Right lobe of liver (tissue), 6 donors: ENCODE measurements around the gene PPM1L. TPM values are rescaled to one million over a fixed set of nuclear protein-coding genes. Genes with fewer than 3 reads are reported as not detected.
"Not testable (repeated sequence)": the region's sequence is repeated elsewhere in the genome, so short reads cannot be mapped to it uniquely, and the experiment has no call there.

ENCODE experiments used
- ATAC-seq, 4 donors: fragments of 200-7000 bp; cut with Tn5 transposase; one replicate each; pipeline ENCODE4 v1.9.1; 2020; ENCODE audit warnings: mild to moderate bottlenecking in 4 of 4, moderate library complexity in 4 of 4
- DNase-seq, 3 donors: peaks; one replicate each; pipeline ENCODE4 v3.0.0-alpha.2; 2020
- H3K27ac ChIP-seq, 3 donors: fragments of 200-600 bp; one replicate each; pipeline ENCODE4 v1.8.0; 2022
- H3K27me3 ChIP-seq, 2 donors: fragments of 200-600 bp; one replicate each; pipeline ENCODE4 v1.8.0; 2022
- H3K36me3 ChIP-seq, 4 donors: fragments of 200-600 bp; sonication (generic) in 1 of 4; one replicate each; pipeline versions ENCODE4 v1.5.1 to v1.8.0; 2017 to 2022; ENCODE audit warnings: control low read depth in 1 of 4
- H3K4me1 ChIP-seq, 4 donors: fragments of 200-600 bp; sonication (generic) in 1 of 4; one replicate each; pipeline versions ENCODE4 v1.5.1 to v1.8.0; 2017 to 2022; ENCODE audit warnings: control low read depth in 1 of 4
- H3K4me3 ChIP-seq, 3 donors: fragments of 200-600 bp; one replicate each; pipeline ENCODE4 v1.8.0; 2022
- H3K9me3 ChIP-seq, 4 donors: fragments of 200-600 bp; sonication (generic) in 1 of 4; one replicate each; pipeline versions ENCODE4 v1.5.1 to v1.8.0; 2017 to 2022; ENCODE audit warnings: control low read depth in 1 of 4
- CTCF ChIP-seq, 4 donors: fragments of 200-600 bp in 3 of 4; fragments of 450-650 bp in 1 of 4; IDR thresholded peaks; one replicate each; pipeline versions ENCODE4 v1.5.1 to v1.8.0; 2016 to 2022; ENCODE audit warnings: antibody characterized with exemption in 4 of 4, mild to moderate bottlenecking in 2 of 4
- POLR2A ChIP-seq: fragments of 450-650 bp; IDR thresholded peaks from one replicate; pipeline ENCODE4 v1.6.1; 2017; ENCODE audit warnings: antibody characterized with exemption, mild to moderate bottlenecking
- WGBS: methylation state at CpG from one replicate; pipeline ENCODE4 v1.1.6; 2018; ENCODE audit warnings: low coverage, low lambda C conversion rate; ENCODE audit not compliant: insufficient coverage; ENCODE audit errors: missing lambda C conversion rate; 5-methylcytosine and 5-hydroxymethylcytosine counted together
- intact Hi-C, 2 donors: fragments of 100-400 bp; cut with DNase I; formaldehyde crosslinking; loops; one replicate each; pipeline versions ENCODE4 v1.11.2 to v1.14.1; 2022
- total RNA-seq, 6 experiments: library from RNA; depleted of rRNA in 2 of 6; stranded (reverse); fragments of >200 nt in 2 of 6; fragmentation: NEBNext Ultra II Directional in 3 of 6; extraction: Animal tissue kit (Norgen Biotek cat#: 25700) in 3 of 6; gene quantifications; one replicate each; pipeline versions ENCODE4 v1.1.0 to v1.2.4, GENCODE V29; 2016 to 2023
- donor health status: DM: no; HTN: yes; CAD: no.
- donor health status: DM: no; HTN: no; CAD: no.
- donor health status: DM: no; HTN: no; CAD: no.
- donor health status: DM: no; HTN: yes; CAD: no.
- donor health status: DM: no; HTN: yes; CAD: no.

The PPM1L gene
- total RNA-seq, 6 experiments from 2014 or later: 6.9 to 25.4 (median 14.7) TPM

- intact Hi-C loops: no loop called here
- 3% methylated on average over 1 of the region's 1 CpG for WGBS
- Histone ChIP-seq H3K4me3 (no peak overlapping the region), H3K4me1 (no peaks in the 10 kb centered on the region), H3K9me3 (peaks cover 0 to 6% (median 1%) of the 10 kb centered on the region in 4 donors), H3K27ac (no peak overlapping the region), H3K27me3 (no peaks in the 10 kb centered on the region), H3K36me3 (no peaks in the 10 kb centered on the region)
- TF ChIP-seq POLR2A (no peak), CTCF (IDR thresholded peaks at IDR 0.05) (no peak)
- DNase-seq: no peak
- no peak for ATAC-seq
Observed at GRCh38 chr3:161025911-161026310, 269.9 kb downstream of the PPM1L start.

- intact Hi-C loops: no loop called here
- Histone ChIP-seq H3K9me3 (peaks cover 0 to 6% (median 1%) of the 10 kb centered on the region in 4 donors), H3K27me3 (no peaks in the 10 kb centered on the region), H3K27ac (no peak overlapping the region), H3K4me3 (no peak overlapping the region), H3K4me1 (peaks cover 0 to 5% (median 0%) of the 10 kb centered on the region in 4 donors), H3K36me3 (no peaks in the 10 kb centered on the region)
- TF ChIP-seq CTCF (IDR thresholded peaks at IDR 0.05): no peak
- ATAC-seq (no peak), DNase-seq (no peak)
- 64% methylated on average over 6 of the region's 6 CpGs for WGBS
Observed at GRCh38 chr3:161026612-161027510, 270.8 kb downstream of the PPM1L start.

- 93% methylated on average over 4 of the region's 5 CpGs for WGBS
- no peak for ATAC-seq
Observed at GRCh38 chr3:161028555-161029153, 272.6 kb downstream of the PPM1L start.

GRCh38 chr3:161031134-161031533 is 275.1 kb downstream of the PPM1L start:
- ATAC-seq: peak; percentile 93 to 97 (median 94)
- no peak for DNase-seq

More at GRCh38 chr3:161028555-161029153, 272.6 kb downstream of the PPM1L start:
- intact Hi-C loops: no loop called here
- no peak for DNase-seq
- Histone ChIP-seq H3K27me3 (no peaks in the 10 kb centered on the region), H3K4me1 (peaks cover 0 to 5% (median 0%) of the 10 kb centered on the region in 4 donors), H3K36me3 (no peaks in the 10 kb centered on the region), H3K4me3 (no peak overlapping the region), H3K27ac (no peak overlapping the region), H3K9me3 (peaks cover 0 to under 1% (median 0%) of the 10 kb centered on the region in 4 donors)
- TF ChIP-seq CTCF (IDR thresholded peaks at IDR 0.05): no peak
- TF ChIP-seq POLR2A: no peak

GRCh38 chr3:161034913-161035550 is 279.0 kb downstream of the PPM1L start:
- H3K9me3 ChIP-seq, H3K27me3 ChIP-seq, H3K4me1 ChIP-seq, DNase-seq, H3K27ac ChIP-seq, H3K4me3 ChIP-seq, intact Hi-C loops, H3K36me3 ChIP-seq: not testable (repeated sequence)
- 40% methylated on average over 5 of the region's 5 CpGs for WGBS
- ATAC-seq: peak in 3 of 4 donors; percentile 18 to 34 (median 27)

More at GRCh38 chr3:161031134-161031533, 275.1 kb downstream of the PPM1L start:
- Histone ChIP-seq H3K27me3 (no peaks in the 10 kb centered on the region), H3K4me3 (no peak overlapping the region), H3K36me3 (no peaks in the 10 kb centered on the region), H3K27ac (no peak overlapping the region), H3K9me3 (no peaks in the 10 kb centered on the region), H3K4me1 (peaks cover 0 to 5% (median 0%) of the 10 kb centered on the region in 4 donors)
- TF ChIP-seq POLR2A: no peak
- no peak for TF ChIP-seq CTCF (IDR thresholded peaks at IDR 0.05)
- intact Hi-C loops: no loop called here
- 36% methylated on average over 1 of the region's 1 CpG for WGBS
